Femur (tissue), 1 donor: ENCODE measurements around the gene RPP40.
"Not testable (repeated sequence)": the region's sequence is repeated elsewhere in the genome, so short reads cannot be mapped to it uniquely, and the experiment has no call there.

Source experiments
- DNase-seq: peaks from one replicate; pipeline ENCODE4 v3.0.0-alpha.2; 2017

RPP40 gene

GRCh38 chr6:5003604-5004372 lies at the start of gene RPP40:
TSS of gene RPP40 (minus strand) at chr6:5004037. CDS start at chr6:5004002, 35 bp downstream.
- peak; percentile 98 for DNase-seq

GRCh38 chr6:5053038-5053437 lies 49.2 kb upstream of the RPP40 start:
- DNase-seq = no peak

GRCh38 chr6:5051394-5051793 lies 47.6 kb upstream of the RPP40 start:
- DNase-seq = no peak

GRCh38 chr6:5050009-5050408 lies 46.2 kb upstream of the RPP40 start:
- no peak for DNase-seq

GRCh38 chr6:5046430-5046829 lies 42.6 kb upstream of the RPP40 start:
- peak; percentile 47 for DNase-seq

GRCh38 chr6:5045416-5045815 lies 41.6 kb upstream of the RPP40 start:
- DNase-seq = no peak

- no peak for DNase-seq
These were observed 41.0 kb upstream of the RPP40 start for GRCh38 chr6:5044866-5045265.

GRCh38 chr6:5042436-5042835 lies 38.6 kb upstream of the RPP40 start:
- no peak for DNase-seq

- no peak for DNase-seq
These were observed 38.1 kb upstream of the RPP40 start for GRCh38 chr6:5041955-5042354.

- DNase-seq = peak; percentile 60
These were observed 32.4 kb upstream of the RPP40 start for GRCh38 chr6:5036269-5036668.

- no peak for DNase-seq
These were observed 30.9 kb upstream of the RPP40 start for GRCh38 chr6:5034736-5035135.

GRCh38 chr6:5034328-5034727 lies 30.5 kb upstream of the RPP40 start:
- no peak for DNase-seq

- DNase-seq = not testable (repeated sequence)
These were observed 29.5 kb upstream of the RPP40 start for GRCh38 chr6:5033214-5033904.

GRCh38 chr6:5032706-5033105 lies 28.9 kb upstream of the RPP40 start:
- not testable (repeated sequence) for DNase-seq

- no peak for DNase-seq
These were observed 27.3 kb upstream of the RPP40 start for GRCh38 chr6:5031150-5031549.

GRCh38 chr6:5030596-5031136 lies 26.8 kb upstream of the RPP40 start:
- peak; percentile 87 for DNase-seq

- no peak for DNase-seq
These were observed 25.8 kb upstream of the RPP40 start for GRCh38 chr6:5029609-5030008.

GRCh38 chr6:5028921-5029320 lies 25.1 kb upstream of the RPP40 start:
- no peak for DNase-seq

GRCh38 chr6:5028301-5028700 lies 24.5 kb upstream of the RPP40 start:
- DNase-seq = no peak

- peak; percentile 80 for DNase-seq
These were observed 22.3 kb upstream of the RPP40 start for GRCh38 chr6:5025911-5026819.

- DNase-seq = no peak
These were observed 20.1 kb upstream of the RPP40 start for GRCh38 chr6:5023923-5024322.

- no peak for DNase-seq
These were observed 16.3 kb upstream of the RPP40 start for GRCh38 chr6:5020142-5020541.

- DNase-seq = no peak
These were observed 10.3 kb upstream of the RPP40 start for GRCh38 chr6:5014072-5014561.
